GM19452 (cell line): ENCODE data around the gene AGAP1.
"Not testable (repeated sequence)": the region's sequence is repeated elsewhere in the genome, so short reads cannot be mapped to it uniquely, and the experiment has no call there.

Experiments
- ATAC-seq: cut with Tn5 transposase; IDR thresholded peaks from one replicate; pipeline ENCODE4 v1.9.1; 2021; ENCODE audit not compliant: unreplicated experiment

Gene AGAP1

GRCh38 chr2:235752846-235753245 lies 259.0 kb downstream of the AGAP1 start:
- ATAC-seq: no peak

DNA sequence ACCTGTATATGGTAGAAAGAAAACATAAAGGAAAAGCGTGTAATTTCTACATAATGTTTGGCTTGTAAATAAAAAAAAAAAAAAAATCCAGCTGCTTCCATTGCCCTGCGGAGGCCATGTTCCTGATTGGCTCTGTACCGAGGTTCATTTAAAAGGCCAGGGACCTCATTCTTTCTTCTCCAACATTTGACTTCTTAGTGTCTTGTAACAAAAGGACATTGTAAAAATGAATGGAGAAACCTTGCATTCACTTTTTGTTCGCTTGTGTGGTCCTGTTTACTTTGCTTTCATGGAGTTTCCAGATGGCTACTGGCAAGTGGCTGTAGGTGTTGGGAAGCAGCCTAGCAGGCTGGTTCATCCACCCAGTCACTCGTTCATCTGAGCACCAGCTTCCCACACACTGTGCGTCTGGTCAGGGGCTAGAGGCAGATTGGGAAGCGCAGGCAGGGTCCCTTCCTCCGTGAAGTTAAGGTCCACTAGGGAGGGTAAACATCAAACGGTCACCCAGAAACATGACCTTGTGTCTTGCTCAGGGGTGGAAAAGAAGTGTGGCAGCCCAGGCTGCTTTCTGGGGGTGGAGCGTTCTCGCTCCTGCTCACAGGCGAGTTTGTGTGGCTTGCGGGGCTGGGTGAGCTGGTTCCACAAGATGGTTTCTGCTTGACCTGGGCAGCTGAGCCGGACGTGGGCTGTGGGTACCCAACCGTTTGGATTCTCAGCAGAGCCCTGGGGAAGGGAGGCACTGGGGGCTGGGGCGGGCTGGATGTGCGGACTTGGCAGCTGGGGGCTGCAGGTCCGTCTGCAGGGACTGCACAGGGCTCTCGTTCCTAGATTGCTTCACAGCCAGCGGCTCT lies 260.7 kb downstream of the AGAP1 start:
- ATAC-seq: no peak

- no peak for ATAC-seq
Observed at GRCh38 chr2:235756491-235756890, 262.6 kb downstream of the AGAP1 start.

DNA sequence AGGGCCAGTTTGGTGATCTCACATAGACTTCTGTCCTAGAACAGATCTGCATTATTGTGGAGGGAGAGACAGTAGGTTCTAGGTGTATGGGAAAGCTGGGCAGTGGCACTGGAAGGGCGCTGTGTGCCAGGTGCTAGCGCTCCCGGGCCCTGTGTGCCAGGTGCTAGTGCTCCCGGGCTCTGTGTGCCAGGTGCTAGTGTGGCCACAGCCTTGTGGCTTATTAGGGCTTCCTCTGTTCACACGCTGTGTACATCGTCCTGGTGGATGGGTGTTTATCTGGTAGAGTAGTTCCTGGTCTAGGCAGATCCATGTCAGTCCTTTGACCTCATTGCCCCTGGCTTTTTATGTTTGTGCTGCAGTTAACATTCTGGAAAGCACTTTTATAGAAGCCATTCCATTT lies 263.4 kb downstream of the AGAP1 start:
- no peak for ATAC-seq

- no peak for ATAC-seq
Observed at GRCh38 chr2:235757640-235758039, 263.8 kb downstream of the AGAP1 start.

- no peak for ATAC-seq
Observed at GRCh38 chr2:235762832-235763598, 269.2 kb downstream of the AGAP1 start.

DNA sequence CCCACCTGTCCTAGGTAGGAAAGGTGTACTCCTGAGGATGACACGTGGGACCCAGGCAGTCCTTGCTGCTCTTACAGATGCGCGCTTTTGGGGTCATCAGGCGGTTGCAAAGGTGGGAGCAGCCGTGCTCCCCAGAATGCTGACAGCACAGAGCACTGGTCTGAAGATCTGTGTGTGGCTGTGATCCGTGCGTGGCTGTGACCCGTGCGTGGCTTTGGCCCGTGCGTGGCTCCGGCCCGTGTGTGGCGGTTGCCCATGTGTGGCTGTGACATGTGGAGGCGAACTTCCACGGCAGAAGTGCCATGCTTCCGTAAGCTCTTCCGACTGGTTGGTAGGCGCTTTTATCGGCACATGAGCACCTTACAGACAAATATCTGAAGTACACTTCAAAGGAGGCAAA lies 270.0 kb downstream of the AGAP1 start:
- ATAC-seq: no peak

DNA sequence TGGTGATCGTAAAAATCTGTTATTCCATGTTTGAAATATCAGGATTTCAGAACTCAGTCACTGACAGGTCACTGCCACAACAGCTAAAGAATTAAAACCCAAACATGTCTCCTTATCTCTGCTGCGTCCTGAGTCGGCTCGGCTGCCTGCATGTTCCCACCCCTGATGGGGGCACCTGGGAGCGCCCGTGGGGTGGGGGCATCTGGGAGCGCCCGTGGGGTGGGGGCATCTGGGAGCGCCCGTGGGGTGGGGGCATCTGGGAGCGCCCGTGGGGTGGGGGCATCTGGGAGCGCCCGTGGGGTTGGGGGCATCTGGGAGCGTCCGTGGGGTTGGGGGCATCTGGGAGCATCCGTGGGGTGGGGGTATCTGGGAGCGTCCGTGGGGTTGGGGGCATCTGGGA lies 270.6 kb downstream of the AGAP1 start:
- ATAC-seq: not testable (repeated sequence)

DNA sequence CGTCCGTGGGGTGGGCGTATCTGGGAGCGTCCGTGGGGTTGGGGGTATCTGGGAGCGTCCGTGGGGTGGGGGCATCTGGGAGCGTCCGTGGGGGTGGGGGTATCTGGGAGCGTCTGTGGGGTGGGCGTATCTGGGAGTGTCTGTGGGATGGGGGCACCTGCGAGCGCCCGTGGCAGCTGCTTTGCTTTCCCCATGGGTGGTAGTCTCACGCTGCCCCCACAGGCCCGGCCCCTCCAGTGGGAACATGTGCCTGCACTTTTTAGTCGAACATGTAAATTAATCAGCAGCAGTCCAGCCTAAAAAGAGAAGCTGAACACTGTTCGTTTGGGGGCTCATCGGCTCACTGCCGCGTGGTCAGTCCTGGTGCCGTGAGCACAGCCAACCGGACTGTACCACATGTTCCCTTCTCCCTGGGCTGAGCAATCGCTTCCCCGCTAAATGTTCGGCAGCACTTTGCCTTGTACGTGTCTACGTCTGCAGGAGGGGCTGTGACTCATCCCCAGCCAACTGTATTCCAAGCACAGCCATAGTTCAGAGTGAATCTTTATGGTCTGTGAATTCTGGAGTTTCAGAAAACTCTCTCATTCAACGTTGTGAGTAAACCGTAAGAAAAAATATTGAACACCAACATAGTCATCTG lies 271.5 kb downstream of the AGAP1 start:
- ATAC-seq: no peak

DNA sequence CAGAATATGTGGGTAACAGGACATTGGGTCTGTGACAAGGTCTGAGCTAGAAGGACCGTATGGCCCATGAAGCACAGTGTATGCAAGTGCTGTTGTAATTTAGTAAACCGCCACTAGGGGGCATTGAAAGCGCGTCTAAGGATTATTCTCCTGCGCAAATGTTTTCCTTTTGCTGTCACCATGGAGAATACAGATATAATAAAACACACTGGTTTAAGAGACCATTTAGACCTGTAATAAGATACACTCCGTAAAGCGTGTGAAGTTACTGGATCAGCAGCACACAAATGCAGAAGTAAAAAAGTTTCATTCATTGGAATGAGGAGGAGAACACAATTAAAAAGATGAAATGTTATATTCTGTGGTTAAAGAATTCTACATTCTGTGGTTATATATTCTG lies 272.4 kb downstream of the AGAP1 start:
- peak; percentile 70 for ATAC-seq

GRCh38 chr2:235768606-235769005 lies 274.8 kb downstream of the AGAP1 start:
- ATAC-seq: no peak

DNA sequence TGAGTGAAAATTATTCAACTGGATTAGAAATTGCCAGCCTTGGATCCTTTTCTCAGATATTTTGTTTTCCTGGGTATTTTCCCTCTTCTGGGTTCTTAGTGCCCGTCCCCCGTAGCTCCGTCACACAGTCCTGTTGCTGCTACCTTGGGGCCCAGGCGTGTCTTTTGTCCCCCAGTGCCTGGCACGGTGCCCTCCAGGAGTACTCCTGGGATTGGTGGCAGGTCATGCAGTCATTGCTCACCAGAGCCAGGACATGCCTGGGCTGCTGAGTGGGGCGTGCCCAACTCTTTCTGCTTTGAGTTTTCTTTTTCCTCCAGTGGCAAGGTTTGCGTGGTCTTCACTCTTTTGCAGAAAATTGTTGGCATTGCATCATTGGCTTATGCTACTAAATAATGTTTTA lies 275.2 kb downstream of the AGAP1 start:
- no peak for ATAC-seq

- ATAC-seq: no peak
Observed at GRCh38 chr2:235770909-235771820, 277.3 kb downstream of the AGAP1 start.

DNA sequence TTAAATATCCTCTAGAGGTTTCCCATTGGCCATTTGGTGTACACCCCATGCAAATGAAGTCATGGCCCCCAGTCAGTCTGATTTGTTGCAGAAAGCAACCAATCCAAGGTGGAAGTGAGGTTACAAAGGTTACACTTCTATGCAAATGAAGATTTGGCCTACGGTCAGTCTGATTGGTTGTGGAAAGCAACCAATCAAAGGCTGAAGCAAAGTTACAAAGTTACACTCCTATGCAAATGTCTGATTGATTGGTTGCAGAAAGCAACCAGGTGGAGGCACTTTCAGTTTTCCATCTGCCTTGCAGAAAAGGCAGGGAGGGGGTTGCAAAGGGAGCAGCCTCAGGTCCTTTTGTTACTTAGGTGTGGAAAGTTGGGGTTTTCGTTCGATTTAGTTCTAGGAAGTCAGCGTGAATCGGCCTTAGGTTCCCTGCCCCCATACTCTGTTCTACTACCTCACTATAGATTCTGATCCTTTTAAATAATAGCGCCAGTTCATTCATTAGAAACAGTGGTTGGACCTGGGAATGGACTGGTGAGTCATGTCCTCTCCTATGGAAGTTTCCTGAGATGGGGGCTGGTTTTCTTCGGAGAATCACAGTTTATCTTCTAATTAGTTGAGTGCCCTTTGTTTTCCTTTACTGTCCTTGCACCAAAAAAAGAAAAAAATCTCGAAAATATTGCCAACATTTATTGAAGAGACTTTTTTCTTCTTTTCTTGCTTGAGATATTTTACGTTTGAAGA lies 279.5 kb downstream of the AGAP1 start:
- ATAC-seq: no peak

GRCh38 chr2:235774153-235774870 lies 280.5 kb downstream of the AGAP1 start:
- no peak for ATAC-seq

GRCh38 chr2:235776531-235776930 lies 282.7 kb downstream of the AGAP1 start:
- ATAC-seq: no peak

GRCh38 chr2:235779444-235779896 lies 285.6 kb downstream of the AGAP1 start:
- peak; percentile 83 for ATAC-seq

- ATAC-seq: no peak
Observed at GRCh38 chr2:235780401-235780800, 286.6 kb downstream of the AGAP1 start.

DNA sequence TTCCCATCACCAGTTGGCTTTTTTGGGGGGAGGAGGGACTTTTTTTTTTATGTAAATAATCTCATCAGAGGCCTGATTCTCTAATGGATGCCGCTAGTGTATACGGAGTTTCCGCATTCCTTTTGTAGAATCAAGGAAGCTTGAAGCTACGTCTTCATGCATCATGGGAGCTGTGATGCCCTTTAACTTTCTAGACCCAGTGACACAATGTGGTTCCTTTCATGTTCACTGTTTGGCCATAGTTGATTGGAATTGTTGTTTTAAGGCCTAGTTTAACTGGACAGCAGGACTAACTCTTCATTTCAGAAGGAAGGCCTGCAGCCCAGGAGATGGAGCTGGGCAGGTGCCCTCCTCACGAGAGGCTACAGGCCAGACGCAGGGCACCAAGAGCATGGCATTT lies 287.9 kb downstream of the AGAP1 start:
- no peak for ATAC-seq
